Endothelial cell of umbilical vein (primary cell): ENCODE data around the gene PLPP2.

Experiments
- CTCF ChIP-seq, 2 donors: IDR thresholded peaks; 1 replicate in 1 of 2; 2 replicates in 1 of 2; pipeline ENCODE4 v1.5.1; 2011; ENCODE audit warnings: low read length in 2 of 2, mild to moderate bottlenecking in 2 of 2, moderate library complexity in 2 of 2, control low read depth in 1 of 2, inconsistent platforms in 1 of 2, low read depth in 1 of 2; ENCODE audit not compliant: insufficient read depth in 1 of 2; ENCODE audit errors: extremely low read depth in 1 of 2
- JUN ChIP-seq: IDR thresholded peaks from 2 replicates; pipeline ENCODE4 v1.6.1; 2011; ENCODE audit warnings: borderline replicate concordance, low read depth; ENCODE audit not compliant: insufficient read length, insufficient read depth
- MAX ChIP-seq: IDR thresholded peaks from 2 replicates; pipeline ENCODE4 v1.6.1; 2011; ENCODE audit not compliant: insufficient read depth, insufficient read length
- POLR2A ChIP-seq: IDR thresholded peaks from 2 replicates; pipeline ENCODE4 v1.6.1; 2012; ENCODE audit warnings: low read depth, mild to moderate bottlenecking, control low read depth, low read length
- POLR2AphosphoS5 ChIP-seq: IDR thresholded peaks from 2 replicates; pipeline ENCODE4 v1.6.1; 2012; ENCODE audit warnings: low read depth, mild to moderate bottlenecking, control low read depth, low read length, moderate library complexity; ENCODE audit not compliant: insufficient read depth

DNA sequence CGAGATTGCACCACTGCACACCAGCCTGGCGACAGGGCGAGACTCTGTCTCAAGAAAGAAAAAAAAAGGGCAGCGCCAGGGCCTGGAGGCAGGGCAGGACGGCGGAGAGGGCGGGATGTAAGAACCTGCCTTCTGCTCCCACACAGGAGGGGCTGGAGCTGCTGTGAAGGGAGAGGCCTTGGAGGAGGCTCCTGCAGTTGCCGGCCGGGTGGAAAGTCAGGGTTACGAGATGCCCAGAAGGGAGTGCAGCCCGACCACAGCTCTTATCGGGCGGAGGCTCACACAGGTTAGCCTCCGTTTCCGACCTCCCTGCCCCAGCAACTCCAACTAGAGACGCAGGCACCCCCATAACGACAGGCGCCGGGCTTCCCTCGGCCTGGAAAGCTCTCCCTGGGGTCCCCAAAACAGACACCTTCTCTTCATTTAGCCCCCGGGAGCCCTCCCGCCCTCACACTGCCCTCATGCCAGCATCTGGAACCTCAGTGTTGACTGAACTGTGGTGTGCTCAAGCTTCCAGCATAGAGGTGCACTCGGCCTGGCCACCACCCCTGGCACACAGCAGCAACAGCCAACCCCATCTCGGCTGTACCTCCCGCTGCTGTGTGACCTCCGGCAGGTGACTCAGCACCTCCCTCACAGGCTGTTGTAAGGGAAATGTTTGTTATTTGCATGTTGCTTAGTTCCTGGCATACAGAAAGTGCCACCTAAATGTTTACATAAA lies 1.4 kb downstream of the PLPP2 start:
- no peak for TF ChIP-seq MAX
- TF ChIP-seq CTCF (IDR thresholded peaks at IDR 0.05; ENCODE audit: extremely low read depth in 1 of 2, insufficient read depth in 1 of 2, low read depth in 1 of 2, low read length in 2 of 2): no peak
- no peak for TF ChIP-seq POLR2AphosphoS5
- TF ChIP-seq POLR2A: no peak
- TF ChIP-seq JUN: no peak
